GM19395 (cell line): Measurements from ENCODE around the gene RCAN2.
"Not testable (repeated sequence)": the region's sequence is repeated elsewhere in the genome, so short reads cannot be mapped to it uniquely, and the experiment has no call there.

Experiments used
- ATAC-seq: cut with Tn5 transposase; IDR thresholded peaks from one replicate; pipeline ENCODE4 v1.9.1; 2021; ENCODE audit warnings: mild to moderate bottlenecking, moderate library complexity; ENCODE audit not compliant: unreplicated experiment

RCAN2 gene

GRCh38 chr6:46390153-46390876, 100.9 kb downstream of the RCAN2 start:
- no peak for ATAC-seq

DNA sequence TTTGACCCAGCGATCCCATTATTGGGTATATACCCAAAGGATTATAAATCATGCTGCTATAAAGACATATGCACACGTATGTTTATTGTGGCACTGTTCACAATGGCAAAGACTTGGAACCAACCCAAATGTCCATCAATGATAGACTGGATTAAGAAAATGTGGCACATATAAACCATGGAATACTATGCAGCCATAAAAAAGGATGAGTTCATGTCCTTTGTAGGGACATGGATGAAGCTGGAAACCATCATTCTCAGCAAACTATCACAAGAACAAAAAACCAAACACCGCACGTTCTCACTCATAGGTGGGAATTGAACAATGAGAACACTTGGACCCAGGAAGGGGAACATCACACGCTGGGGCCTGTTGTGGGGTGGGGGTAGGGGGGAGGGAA, 103.5 kb downstream of the RCAN2 start:
- ATAC-seq, result not testable (repeated sequence)

- no peak for ATAC-seq
Observed at GRCh38 chr6:46381579-46381978, 109.7 kb downstream of the RCAN2 start.

- no peak for ATAC-seq
Observed at GRCh38 chr6:46381057-46381456, 110.2 kb downstream of the RCAN2 start.

DNA sequence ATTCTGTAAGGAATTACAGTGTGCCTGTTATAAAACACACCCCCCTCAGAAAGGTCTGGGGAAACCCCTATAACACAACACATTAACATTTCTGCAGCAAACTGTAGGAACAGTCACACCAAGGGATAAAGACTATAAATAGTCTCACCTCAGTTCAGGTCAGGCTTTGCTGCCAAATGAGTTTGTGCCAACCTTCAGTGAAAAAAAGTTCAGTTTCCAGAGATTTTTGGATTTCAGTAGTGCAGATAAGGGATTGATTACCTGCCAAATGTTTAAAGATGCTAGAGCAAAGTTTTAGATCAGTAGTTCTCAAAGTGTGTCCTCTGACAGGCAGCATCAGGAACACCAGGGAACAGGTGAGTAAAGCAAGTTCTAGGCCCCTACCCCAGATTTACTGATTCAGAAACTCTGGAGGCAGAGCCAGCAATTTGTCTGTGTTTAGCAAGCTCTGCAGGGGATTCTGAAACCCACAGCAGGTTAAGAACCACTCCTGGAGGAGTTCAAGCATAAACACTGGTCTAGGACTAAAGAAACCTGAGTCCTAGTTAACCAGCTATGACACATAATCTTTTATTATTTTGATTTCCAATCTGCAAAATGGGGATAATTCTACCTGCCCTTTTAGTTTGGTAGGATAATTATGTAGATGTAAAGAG, 111.0 kb downstream of the RCAN2 start:
- ATAC-seq, result no peak

DNA sequence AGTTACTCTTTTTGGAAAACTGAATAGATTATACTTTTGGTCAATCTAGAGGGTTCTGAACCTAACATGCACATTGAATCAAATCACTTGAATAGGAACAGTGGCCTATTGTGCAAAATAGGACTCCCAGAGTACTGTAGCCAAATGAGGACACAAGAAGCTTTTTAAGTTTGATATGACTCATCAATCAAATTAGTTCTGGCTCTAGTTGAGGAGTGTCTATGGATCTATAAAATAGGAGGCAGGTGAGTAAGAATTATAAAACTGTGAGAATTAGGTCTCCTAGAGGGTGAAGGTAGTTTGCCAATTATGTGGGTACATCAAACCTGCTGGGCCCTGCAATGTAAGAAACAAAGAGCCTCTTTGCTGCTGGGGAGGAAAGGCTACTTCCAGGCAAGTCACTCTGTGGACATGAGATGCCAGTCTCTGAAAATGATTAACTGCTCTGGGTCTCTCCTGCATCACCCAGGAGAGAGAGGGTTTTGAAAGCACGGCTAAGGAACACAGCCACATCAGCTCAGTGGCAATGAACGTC, 112.3 kb downstream of the RCAN2 start:
- ATAC-seq, result no peak

DNA sequence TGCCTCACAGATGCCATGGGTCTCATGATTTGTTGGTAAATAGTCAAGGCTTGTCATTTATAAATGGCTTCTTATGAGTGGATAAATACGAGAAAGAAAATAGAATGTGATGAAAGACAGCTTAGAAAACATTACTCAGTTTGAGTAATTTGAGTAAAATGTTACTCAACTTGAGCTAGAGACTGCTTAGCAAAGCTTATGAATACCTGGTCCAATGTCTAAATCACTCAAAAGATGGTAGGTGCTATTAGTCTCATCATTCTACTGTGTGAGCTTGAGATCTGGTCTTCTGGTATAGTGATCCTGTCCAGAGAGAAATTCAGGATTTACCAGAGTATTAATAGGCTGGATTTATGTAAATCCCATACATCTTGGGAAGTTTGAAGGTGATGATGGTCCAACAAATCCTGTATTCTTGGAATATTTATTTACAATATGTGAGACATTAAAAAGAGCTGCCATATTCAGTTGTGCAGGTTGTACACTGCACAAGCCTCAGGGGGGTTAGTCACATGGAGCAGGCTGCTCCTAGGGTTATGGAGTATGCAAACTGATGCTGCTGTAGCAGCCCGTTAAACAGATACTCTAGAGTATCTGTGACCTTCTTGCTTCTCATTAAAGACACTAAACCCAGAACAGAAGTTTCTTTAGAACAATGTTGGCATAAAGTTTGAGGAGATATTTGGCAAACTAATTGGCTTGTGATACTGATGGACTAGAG, 112.9 kb downstream of the RCAN2 start:
- ATAC-seq, result no peak

GRCh38 chr6:46377209-46377608, 114.0 kb downstream of the RCAN2 start:
- no peak for ATAC-seq

- ATAC-seq, result peak; percentile 94
Observed at GRCh38 chr6:46376562-46377061, 114.6 kb downstream of the RCAN2 start.

GRCh38 chr6:46370622-46371021, 120.6 kb downstream of the RCAN2 start:
- ATAC-seq, result no peak

DNA sequence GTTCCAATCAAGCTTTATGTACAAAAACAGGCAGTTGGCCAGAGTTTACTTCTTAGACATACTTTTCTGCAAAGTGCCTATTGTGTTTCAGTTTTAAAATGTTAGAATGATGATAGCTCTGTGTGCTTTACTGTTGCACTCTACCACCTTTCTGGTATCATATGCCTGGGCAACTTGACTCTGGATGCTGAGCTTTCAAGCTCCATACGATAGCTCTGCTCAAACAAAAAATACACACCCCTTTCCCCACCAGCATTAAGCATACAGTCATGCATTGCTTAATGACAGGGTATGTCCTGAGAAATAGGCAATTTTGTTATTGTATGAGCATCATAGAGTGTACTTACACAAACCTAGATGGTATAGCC, 123.1 kb downstream of the RCAN2 start:
- no peak for ATAC-seq

- no peak for ATAC-seq
Observed at GRCh38 chr6:46367354-46368168, 123.7 kb downstream of the RCAN2 start.

DNA sequence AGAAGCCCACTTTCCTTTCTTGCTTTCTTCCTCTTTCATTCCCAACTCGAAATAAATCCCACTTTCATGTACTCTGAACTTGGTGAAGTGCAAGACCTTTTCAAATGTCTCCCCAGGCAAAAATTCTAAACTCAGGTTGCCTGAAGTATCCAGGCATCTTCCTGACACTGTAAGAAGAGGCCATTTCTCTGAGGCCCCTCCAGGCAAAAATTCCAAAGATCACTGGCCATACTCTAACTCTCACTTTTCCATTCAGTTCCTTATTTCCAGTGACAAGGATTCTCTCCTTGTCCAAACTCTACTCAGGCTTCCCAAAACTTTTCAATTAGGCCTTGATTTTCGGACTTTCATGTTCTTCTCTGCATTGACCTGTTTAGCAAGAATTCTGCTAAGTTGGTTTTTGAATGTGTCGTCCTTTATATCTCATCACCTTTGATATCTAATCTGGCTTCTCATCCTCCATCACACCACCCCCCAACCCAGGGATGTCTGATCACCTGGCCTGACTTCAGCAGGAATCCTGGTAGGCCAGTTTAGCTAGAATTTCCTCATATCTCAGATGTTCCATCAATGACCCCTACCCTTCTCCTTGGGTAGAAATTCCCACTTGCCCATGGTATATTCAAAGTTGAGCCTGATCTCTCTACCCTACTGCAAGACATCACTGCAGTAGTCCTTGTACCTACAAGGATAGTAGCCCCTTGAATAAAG, 124.9 kb downstream of the RCAN2 start:
- ATAC-seq, result no peak

DNA sequence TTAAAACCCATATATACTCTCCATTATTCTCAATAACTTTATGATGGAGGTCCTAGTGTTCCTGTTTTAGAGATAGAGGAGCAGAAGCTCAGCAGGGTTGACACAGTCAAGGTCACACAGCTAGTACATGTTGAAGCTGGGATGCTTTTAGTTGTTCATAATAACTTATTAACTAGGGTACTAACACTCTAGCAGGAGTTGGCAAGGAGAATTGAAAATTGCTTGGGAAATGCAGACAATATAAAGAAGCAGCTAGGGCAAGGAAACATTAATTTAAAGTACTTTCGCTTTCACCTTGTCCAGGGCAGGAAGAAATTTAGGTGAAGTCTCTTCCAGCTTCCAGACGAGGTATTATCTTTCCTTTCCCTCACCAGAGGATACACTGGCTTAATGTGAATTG, 133.7 kb downstream of the RCAN2 start:
- ATAC-seq, result no peak

DNA sequence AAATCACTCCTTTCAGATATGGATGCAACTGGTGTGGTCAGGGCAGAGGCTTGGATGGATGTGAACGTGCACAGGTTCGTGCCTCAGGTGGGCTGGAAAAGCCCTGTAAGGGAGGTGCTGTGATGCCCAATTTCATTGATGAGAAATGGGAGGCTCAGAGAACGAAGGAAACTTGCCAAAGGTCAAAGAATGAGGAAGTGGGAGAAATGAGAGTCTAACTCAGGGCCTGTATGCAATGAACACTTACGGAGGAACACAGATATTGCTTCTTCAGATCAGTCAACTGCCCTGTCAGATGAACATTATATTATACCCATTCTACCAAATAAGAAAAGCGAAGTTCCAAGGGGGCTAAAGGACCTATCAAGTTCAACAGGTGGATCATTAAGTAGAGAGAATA, 134.7 kb downstream of the RCAN2 start:
- no peak for ATAC-seq

DNA sequence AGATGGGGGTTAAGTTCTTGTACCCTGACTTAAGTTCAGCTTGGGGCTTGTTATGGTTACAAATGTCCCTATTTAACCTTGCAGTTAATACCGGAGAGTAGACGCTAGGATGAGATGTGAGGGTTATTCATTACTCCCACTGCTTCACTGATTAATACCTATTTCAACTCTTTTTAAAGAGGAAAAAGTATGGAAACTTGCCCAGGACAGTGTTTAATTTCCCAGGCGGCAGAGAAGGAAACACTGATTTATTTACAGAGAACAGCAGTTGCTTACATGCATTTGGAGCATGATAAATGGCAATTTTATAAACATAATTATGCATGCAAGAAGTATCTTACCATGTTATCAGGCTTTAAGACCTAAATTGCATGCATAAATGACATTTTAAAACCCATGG, 137.7 kb downstream of the RCAN2 start:
- ATAC-seq, result no peak

DNA sequence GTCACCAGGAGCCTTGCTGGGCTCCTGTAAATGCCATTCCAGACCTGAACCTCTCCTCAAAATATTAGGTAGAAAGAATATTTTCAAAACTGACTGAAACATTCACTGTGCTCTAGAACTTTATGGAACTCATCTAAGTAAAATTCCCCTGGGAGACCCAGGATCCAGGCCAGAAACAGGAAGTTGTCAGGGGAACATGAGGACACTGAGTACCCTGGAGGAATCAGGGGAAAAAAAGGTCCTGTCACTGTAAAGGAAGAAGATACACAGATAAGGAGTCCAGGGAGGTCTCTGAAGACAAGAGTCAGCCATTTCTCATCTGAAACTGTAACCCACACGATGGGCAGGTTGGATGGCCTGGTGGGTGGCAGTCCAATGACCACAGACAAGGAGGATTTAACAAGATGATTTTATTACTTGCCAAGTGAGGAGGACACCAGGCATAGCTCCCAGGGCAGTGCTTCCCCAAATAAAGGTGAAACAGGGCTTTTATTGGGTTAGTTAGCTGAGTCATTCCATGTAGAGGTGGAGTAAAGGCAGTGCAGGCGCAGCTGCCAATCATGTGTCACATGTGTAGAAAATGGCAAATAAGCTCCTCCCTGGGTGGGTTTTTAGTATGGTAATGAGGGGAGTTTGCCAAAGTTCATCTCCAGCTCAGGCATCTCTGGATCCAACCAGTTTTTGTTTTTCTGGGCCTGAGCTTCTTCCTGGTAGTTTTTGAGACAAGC, 138.5 kb downstream of the RCAN2 start:
- no peak for ATAC-seq

GRCh38 chr6:46350714-46351113, 140.5 kb downstream of the RCAN2 start:
- no peak for ATAC-seq

GRCh38 chr6:46347669-46348068, 143.6 kb downstream of the RCAN2 start:
- ATAC-seq, result no peak

DNA sequence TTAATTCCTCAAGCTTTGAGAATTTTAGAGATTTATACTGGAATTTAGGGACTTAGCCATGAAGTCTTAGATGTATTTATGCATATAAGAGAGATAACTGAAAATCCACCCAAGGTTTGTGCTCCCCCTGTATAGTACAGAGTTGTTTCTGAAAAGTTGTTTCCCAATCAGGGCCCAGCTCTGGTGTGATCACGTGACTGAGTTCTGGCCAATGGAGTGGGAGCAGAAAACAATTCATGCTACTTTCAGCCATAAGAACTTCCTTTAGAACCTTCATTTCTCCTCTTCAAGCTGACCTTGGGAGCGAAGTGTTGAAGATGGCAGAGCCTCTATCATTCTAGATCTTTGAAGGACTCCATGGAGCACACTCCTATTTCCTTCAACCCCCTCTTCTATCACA, 151.0 kb downstream of the RCAN2 start:
- no peak for ATAC-seq
